ACC112 (cell line): ENCODE data around the gene TF.

Source experiments
- H2AFZ ChIP-seq: fragments of 200-600 bp; sonication (generic); one replicate; pipeline ENCODE4 v1.6.0; 2017; ENCODE audit warnings: antibody characterized with exemption, low read length; ENCODE audit not compliant: unreplicated experiment
- H3K27ac ChIP-seq: fragments of 200-600 bp; sonication (generic); 2 replicates; pipeline ENCODE4 v1.5.1; 2014; ENCODE audit warnings: low read depth, mild to moderate bottlenecking, antibody characterized with exemption, low read length, moderate library complexity
- H3K27me3 ChIP-seq: fragments of 200-600 bp; sonication (generic); 2 replicates; pipeline ENCODE4 v1.6.1; 2014; ENCODE audit warnings: mild to moderate bottlenecking, antibody characterized with exemption, low read length, moderate library complexity, mixed read lengths; ENCODE audit not compliant: insufficient read depth
- H3K36me3 ChIP-seq: fragments of 200-600 bp; sonication (generic); 2 replicates; pipeline ENCODE4 v1.6.1; 2016; ENCODE audit warnings: mild to moderate bottlenecking, antibody characterized with exemption, low read length, moderate library complexity, mixed read lengths; ENCODE audit not compliant: insufficient read depth
- H3K4me1 ChIP-seq: fragments of 200-600 bp; sonication (generic); one replicate; pipeline ENCODE4 v1.6.1; 2016; ENCODE audit warnings: low read length, mixed read lengths; ENCODE audit not compliant: insufficient read depth, unreplicated experiment, control insufficient read depth
- H3K4me3 ChIP-seq: fragments of 200-600 bp; sonication (generic); 2 replicates; pipeline ENCODE4 v1.5.1; 2014; ENCODE audit warnings: mild to moderate bottlenecking, low read depth, low read length
- H3K79me2 ChIP-seq: fragments of 200-600 bp; sonication (generic); one replicate; pipeline ENCODE4 v1.6.0; 2016; ENCODE audit warnings: low read length; ENCODE audit not compliant: control insufficient read depth, unreplicated experiment, insufficient read depth

TF gene

DNA sequence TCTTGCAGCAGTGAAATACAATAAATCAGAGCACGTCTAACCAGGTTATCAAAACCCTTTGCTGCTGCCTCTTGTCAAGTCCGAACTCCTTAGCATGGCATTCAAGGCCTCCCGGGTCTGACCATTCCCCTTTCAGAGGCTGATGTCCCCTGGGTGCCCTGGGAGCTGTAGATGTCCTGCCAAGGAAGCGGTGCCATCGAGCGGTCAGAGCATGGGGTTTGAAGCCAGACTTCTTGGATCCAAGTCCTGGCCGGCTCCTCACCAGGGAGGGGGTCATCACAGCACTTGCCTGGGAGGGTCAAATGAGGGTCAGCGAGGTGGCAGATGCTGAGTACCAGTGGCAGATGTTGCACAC, 496 bp downstream of the TF start:
- no peak overlapping the region for H2AFZ ChIP-seq
- no peak overlapping the region for H3K4me3 ChIP-seq
- no peaks in the 10 kb centered on the region for H3K36me3 ChIP-seq

DNA sequence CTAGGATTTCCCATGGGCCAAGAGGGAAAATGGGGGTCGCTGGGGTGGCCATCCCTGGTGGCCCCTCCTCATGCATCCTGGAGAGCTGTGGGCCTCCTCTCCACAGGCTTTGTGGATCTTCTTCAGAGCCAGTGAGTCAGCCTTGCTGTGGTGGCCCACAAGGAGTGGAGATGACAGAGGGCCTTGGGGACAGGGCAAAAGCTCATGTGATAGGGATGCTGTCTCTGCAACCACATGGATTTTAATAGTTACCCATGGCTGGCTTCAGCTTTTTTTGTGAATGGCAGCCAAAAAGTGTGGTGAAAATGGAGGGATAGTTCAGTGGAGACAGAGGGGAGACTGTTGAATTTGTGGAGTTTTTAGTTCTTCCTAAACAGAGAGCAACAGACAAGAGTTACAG, 1.2 kb downstream of the TF start:
- no peak overlapping the region for H3K4me3 ChIP-seq
- no peak overlapping the region for H2AFZ ChIP-seq
- peaks cover 51% of the 10 kb centered on the region for H3K27me3 ChIP-seq
- H3K27ac ChIP-seq, result no peak overlapping the region
- no peaks in the 10 kb centered on the region for H3K4me1 ChIP-seq
- H3K36me3 ChIP-seq, result no peaks in the 10 kb centered on the region
- H3K79me2 ChIP-seq, result no peaks in the 10 kb centered on the region

More for the DNA sequence above, 496 bp downstream of the TF start:
- H3K4me1 ChIP-seq, result no peaks in the 10 kb centered on the region
- H3K27me3 ChIP-seq, result peaks cover 57% of the 10 kb centered on the region
- H3K79me2 ChIP-seq, result no peaks in the 10 kb centered on the region
- no peak overlapping the region for H3K27ac ChIP-seq

DNA sequence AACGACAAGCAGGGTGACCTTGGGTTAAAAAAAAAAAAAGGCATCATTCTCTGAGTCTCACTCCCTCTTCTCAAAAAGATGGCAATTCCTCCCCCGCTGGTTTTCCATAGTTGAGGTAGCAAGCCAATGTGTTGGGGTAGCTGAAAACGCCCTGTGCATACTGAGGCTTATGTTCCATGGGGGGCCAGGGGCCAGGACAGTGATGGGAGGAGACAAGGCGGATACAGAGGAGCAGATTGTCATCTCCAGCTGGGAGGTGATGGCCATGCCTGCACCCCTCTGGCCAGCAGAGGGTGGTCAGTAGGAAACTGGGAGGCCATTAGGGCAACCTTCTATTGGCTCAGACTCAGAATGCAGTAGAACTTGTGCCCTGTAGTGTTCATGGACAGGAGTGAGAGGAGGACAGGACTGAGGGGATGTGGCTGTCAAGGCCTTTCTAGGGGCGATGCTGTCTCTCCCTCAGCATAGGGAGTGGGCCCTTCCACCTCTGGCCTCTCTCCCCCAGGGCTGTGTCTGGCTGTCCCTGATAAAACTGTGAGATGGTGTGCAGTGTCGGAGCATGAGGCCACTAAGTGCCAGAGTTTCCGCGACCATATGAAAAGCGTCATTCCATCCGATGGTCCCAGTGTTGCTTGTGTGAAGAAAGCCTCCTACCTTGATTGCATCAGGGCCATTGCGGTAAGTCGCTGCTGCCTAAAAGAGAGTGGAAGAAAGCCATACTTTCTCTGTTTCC, 1.9 kb downstream of the TF start:
- H3K79me2 ChIP-seq, result no peaks in the 10 kb centered on the region
- no peak overlapping the region for H2AFZ ChIP-seq
- no peaks in the 10 kb centered on the region for H3K4me1 ChIP-seq
- H3K36me3 ChIP-seq, result no peaks in the 10 kb centered on the region
- no peak overlapping the region for H3K4me3 ChIP-seq
- H3K27me3 ChIP-seq, result peaks cover 47% of the 10 kb centered on the region
- H3K27ac ChIP-seq, result no peak overlapping the region

DNA sequence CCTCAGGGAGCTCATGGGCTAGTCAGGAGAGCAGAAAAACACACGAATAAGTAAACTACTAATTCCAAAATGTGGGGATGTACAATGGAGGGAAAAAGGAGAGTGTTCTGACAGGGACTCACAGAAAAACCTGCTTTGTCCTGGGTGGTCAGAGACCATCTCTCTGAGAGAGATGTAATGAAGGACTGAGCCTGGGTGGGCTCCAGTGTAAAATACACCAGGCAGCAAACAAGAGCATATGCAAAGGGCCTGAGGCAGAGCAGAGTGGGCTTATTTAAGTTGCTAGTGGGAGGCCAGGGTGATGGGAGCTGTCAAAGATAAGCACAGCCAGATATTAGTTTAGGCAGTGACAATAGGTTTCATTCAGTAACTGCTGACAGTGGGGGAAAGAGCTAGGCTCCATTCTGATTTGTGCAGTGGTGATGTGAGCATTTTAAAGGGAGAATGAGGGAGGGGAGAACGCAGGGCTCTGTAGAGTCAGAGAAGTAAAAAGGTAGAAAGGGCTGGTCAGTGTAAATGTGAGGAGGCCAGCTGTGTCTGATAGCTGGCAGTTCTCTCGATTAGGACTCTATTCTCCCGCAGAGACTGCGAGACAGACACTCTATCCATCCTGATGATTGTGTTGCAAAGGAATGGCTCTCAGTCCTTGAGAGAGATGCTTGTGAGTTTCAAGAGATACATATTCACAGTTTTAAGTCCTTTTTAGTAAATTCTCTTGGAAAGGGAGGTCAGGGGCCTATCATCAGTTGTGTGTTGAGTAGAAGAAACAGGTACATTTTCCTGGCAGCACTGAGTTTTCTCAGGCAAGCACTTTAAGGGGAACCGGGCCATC, 3.5 kb downstream of the TF start:
- no peaks in the 10 kb centered on the region for H3K36me3 ChIP-seq
- no peak overlapping the region for H3K27ac ChIP-seq
- H2AFZ ChIP-seq, result no peak overlapping the region
- H3K4me3 ChIP-seq, result no peak overlapping the region
- H3K4me1 ChIP-seq, result no peaks in the 10 kb centered on the region
- peaks cover 32% of the 10 kb centered on the region for H3K27me3 ChIP-seq
- H3K79me2 ChIP-seq, result no peaks in the 10 kb centered on the region

DNA sequence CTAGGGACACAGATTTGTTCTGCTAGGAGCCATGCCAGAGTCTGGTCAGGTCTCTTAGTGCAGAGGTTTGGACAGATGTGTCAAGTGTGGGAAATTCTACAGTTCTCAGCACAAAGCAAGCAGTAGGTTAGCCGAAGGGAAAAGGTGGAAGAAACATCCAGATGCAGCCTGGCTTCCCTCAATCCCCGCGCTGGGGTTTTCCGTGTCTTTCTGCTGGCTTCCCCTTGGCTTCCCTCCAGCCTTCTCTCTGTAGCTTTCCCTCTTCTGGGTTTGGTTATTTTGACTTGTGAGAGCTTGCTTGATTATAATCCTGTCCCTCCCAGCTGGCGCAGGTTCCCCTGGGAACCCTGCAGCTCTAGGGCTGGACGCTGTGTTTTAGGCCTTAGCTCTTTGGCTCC, 4.1 kb downstream of the TF start:
- no peaks in the 10 kb centered on the region for H3K36me3 ChIP-seq
- H3K79me2 ChIP-seq, result no peaks in the 10 kb centered on the region
- no peak overlapping the region for H2AFZ ChIP-seq
- no peaks in the 10 kb centered on the region for H3K4me1 ChIP-seq
- H3K4me3 ChIP-seq, result no peak overlapping the region
- H3K27ac ChIP-seq, result no peak overlapping the region
- H3K27me3 ChIP-seq, result peaks cover 26% of the 10 kb centered on the region

DNA sequence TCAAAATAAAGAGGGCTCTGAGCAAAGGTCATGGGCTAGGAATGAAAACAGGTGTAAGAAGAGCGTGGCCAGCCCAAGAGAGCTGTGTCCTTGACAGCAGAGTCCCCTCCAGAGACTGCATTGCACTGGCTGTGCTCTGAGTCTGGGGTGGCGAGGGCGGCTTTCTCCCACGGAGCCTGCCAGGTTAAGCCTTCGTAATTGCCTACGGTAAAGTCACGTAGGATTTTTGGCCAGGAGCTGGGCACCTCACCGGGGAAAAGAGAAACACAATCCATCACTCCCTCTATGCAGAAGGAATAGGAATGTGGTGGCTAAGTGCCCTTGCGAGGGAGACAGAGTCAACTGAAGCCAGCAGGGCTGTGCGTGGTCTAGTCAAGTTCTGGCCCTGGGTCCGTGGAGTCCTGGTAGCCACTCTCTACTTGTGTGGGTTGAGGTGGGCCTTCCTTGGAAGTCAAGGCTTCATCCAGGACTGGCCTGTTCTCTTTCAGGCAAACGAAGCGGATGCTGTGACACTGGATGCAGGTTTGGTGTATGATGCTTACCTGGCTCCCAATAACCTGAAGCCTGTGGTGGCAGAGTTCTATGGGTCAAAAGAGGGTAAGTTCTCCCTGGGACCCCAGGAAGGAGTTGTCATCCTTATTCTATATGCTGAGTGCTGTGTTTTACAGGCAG, 7.0 kb downstream of the TF start:
- H3K4me3 ChIP-seq, result no peak overlapping the region
- H3K79me2 ChIP-seq, result no peaks in the 10 kb centered on the region
- peaks cover 27% of the 10 kb centered on the region for H3K27me3 ChIP-seq
- H3K36me3 ChIP-seq, result no peaks in the 10 kb centered on the region
- H3K27ac ChIP-seq, result no peak overlapping the region
- no peaks in the 10 kb centered on the region for H3K4me1 ChIP-seq
- H2AFZ ChIP-seq, result no peak overlapping the region

DNA sequence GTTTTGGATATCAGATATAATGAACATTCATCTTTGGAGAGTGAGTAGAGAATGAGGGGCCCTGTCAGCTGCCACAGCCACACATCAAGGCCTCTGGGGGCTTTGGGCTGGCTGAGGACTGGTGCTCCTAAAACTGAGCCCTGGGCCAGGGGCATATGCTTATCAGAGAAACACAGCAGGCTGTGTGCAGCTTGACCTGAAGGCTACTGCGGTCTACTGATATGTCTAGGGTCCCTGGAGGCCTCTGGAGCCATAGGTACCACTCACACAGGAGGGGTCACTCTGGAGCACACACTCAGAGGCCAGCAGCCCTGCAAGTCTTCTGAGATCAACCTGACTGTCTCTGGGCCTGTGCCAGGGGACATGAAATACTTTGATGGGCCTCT, 7.6 kb downstream of the TF start:
- Histone ChIP-seq H2AFZ (no peak overlapping the region), H3K4me3 (no peak overlapping the region), H3K27me3 (peaks cover 29% of the 10 kb centered on the region), H3K4me1 (no peaks in the 10 kb centered on the region), H3K27ac (no peak overlapping the region), H3K36me3 (no peaks in the 10 kb centered on the region), H3K79me2 (no peaks in the 10 kb centered on the region)

DNA sequence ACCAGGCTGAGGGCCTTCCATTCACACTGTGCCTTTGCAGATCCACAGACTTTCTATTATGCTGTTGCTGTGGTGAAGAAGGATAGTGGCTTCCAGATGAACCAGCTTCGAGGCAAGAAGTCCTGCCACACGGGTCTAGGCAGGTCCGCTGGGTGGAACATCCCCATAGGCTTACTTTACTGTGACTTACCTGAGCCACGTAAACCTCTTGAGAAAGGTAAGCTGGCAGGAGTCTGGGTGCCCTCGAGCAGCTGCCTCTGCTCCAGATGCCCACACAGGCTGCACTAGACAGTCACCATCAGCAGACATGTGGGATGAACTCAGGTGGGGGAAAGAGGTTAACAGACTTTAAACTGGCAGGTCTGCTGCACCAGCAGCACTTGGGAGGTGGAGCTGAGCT, 8.3 kb downstream of the TF start:
- Histone ChIP-seq H3K4me1 (no peaks in the 10 kb centered on the region), H2AFZ (no peak overlapping the region), H3K36me3 (no peaks in the 10 kb centered on the region), H3K79me2 (no peaks in the 10 kb centered on the region), H3K27me3 (peaks cover 35% of the 10 kb centered on the region), H3K27ac (no peak overlapping the region), H3K4me3 (no peak overlapping the region)

DNA sequence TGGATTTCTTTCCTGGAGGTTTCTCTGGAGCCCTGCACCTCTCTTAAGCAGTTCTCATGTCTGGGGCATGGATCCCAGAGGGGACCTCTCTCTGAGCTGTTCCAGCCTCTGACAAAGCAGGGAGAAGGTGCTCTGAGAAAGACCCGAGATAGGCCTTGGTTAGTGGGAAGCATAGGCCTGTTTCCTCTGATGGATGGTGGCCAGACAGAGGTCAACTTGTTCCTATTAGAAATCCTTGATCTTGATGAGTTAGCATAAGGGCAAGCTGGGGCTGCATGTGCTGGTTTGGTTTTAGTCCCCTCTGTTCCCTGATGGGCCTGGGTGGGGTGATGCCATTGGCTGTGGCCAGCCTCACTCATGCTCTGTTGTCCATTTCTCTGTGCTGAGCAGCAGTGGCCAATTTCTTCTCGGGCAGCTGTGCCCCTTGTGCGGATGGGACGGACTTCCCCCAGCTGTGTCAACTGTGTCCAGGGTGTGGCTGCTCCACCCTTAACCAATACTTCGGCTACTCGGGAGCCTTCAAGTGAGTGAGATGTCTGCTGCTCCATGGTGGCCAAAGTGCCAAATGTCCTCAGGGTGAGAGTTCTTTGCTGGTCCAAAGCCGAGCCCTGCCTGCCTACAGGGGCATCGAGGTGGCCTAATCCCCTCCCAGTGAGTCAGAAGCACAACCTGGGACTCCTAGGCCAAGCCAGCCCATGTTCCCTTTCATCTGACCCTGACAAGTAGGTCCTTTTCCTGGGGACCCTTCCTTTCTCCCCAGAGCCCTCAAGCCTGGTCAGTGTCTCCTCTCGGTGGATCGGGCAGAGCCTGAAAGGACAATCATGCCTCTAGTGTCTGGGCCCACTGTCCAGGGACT, 9.0 kb downstream of the TF start:
- Histone ChIP-seq H3K4me3 (no peak overlapping the region), H3K36me3 (no peaks in the 10 kb centered on the region)

More for the DNA sequence above, 9.0 kb downstream of the TF start:
- no peak overlapping the region for H2AFZ ChIP-seq
- peaks cover 43% of the 10 kb centered on the region for H3K27me3 ChIP-seq
- no peak overlapping the region for H3K27ac ChIP-seq
- H3K79me2 ChIP-seq, result no peaks in the 10 kb centered on the region
- H3K4me1 ChIP-seq, result no peaks in the 10 kb centered on the region
